Measurements from ENCODE around the gene RTEL1.

Gene RTEL1

GRCh38 chr20:63731410-63731809 is 73.3 kb downstream of the RTEL1 start:
- H3K4me2 ChIP-seq: peak overlapping the region in 10 of 11 experiments; percentile 63 to 90 (median 80); a peak in 19 of 22 replicates
- no peak for TF ChIP-seq Cebpa-rat (IDR thresholded peaks at IDR 0.05)
- peak overlapping the region in 7 of 11 experiments; percentile 79 to 96 (median 87); a peak in 12 of 22 replicates for H3K27ac ChIP-seq
- H3K4me1 ChIP-seq: peaks cover 60 to 97% (median 94%) of the 10 kb centered on the region in 10 experiments
- H3K9ac ChIP-seq: peak overlapping the region in 6 of 11 experiments; percentile 53 to 81 (median 62); a peak in 8 of 22 replicates
- peaks cover 0 to 13% (median 9%) of the 10 kb centered on the region in 11 experiments; a peak in 19 of 22 replicates for H3K9me3 ChIP-seq (replicated peaks in 1 of 11)
- peaks cover 45 to 63% (median 53%) of the 10 kb centered on the region in 11 experiments for H3K36me3 ChIP-seq
- peaks cover 14 to 100% (median 52%) of the 10 kb centered on the region in 11 experiments; a peak in 21 of 22 replicates for H4K20me1 ChIP-seq
- peaks cover 0 to 5% (median 0%) of the 10 kb centered on the region in 11 experiments; a peak in 5 of 22 replicates for H3K27me3 ChIP-seq
- H3K4me3 ChIP-seq: no peak overlapping the region

DNA sequence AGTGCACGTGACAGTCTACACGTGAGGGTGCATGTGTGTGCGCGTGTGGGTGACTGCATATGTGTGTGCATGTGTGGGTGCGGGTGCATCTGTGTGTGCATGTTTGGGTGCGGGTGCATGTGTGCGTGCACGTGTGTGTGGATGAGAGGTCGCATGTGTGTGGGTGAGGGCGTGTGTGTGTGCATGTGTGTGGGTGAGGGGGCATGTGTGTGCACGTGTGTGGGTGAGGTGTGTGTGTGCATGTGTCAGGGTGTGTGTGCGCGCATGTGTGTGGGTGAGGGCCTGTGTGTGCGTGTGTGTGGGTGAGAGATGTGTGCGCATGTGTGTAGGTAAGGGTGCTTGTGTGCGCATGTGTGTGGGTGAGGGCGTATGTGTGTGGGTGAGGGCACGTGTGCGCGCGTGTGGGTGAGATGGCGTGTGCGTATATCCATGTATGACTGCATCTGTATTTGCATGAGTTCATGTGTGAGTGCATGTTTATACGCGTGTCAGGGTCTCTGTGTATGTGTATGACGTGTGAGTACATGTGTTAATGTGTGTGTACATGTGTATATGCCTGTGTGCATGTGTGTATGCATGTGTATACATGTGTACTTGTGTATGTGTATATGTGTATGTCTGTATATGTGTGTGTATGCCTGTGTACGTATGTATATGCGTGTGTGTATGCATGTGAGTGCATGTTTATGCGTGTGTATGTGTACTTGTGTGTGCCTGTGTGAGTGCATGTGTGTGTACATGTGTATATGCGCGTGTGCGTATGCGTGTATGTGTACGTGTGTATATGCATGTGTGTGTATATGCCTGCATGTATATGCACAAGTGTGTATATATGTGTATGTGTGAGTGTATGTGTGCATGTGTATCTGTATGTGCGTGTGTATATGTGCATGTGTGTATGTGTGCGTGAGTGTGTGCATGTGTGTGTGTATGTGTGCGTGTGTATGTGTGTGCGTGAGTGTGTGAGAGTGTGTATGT is 74.3 kb downstream of the RTEL1 start:
- no peak for TF ChIP-seq Cebpa-rat (IDR thresholded peaks at IDR 0.05)
- Histone ChIP-seq H3K36me3 (peaks cover 35 to 55% (median 43%) of the 10 kb centered on the region in 11 experiments), H3K9ac (no peak overlapping the region), H3K4me2 (peak overlapping the region in 7 of 11 experiments; percentile 74 to 99 (median 81); a peak in 13 of 22 replicates), H4K20me1 (peaks cover 17 to 100% (median 62%) of the 10 kb centered on the region in 11 experiments; a peak in 21 of 22 replicates), H3K27ac (peak overlapping the region in 3 of 11 experiments; percentile 30 to 86 (median 43); a peak in 5 of 22 replicates), H3K9me3 (replicated peaks in 1 of 11) (peaks cover 0 to 3% (median 0%) of the 10 kb centered on the region in 11 experiments; a peak in 8 of 22 replicates), H3K27me3 (peaks cover 0 to 15% (median 0%) of the 10 kb centered on the region in 11 experiments; a peak in 7 of 22 replicates), H3K4me3 (no peak overlapping the region), H3K4me1 (peaks cover 64 to 100% (median 97%) of the 10 kb centered on the region in 10 experiments)

DNA sequence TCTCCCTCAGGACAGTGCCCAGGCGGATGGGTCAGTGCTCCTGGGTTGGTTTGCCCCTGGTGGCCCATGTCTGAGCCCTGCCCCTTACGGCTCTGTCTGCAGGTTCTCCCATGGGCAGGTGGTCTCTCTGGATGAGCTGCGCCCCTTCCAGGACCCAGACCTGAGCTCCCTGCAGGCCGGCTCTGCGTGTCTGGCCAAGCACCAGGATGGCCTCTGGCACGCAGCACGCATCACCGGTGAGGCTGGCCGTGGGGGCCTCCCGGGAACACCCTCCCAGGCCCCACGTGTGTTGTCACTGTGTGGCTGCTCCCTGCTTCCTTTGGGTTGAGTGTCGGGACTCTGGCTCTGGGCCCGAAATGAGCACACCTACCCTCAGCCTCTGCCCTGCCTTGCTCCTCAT is 75.0 kb downstream of the RTEL1 start:
- peak overlapping the region in 5 of 11 experiments; percentile 19 to 76 (median 37); a peak in 5 of 22 replicates for H3K27ac ChIP-seq
- H3K4me3 ChIP-seq: no peak overlapping the region
- peaks cover 60 to 99% (median 96%) of the 10 kb centered on the region in 10 experiments for H3K4me1 ChIP-seq
- H3K27me3 ChIP-seq: peaks cover 0 to 20% (median 0%) of the 10 kb centered on the region in 11 experiments; a peak in 7 of 22 replicates
- peaks cover 19 to 97% (median 65%) of the 10 kb centered on the region in 11 experiments; a peak in 21 of 22 replicates for H4K20me1 ChIP-seq
- H3K36me3 ChIP-seq: peaks cover 34 to 55% (median 39%) of the 10 kb centered on the region in 11 experiments
- H3K4me2 ChIP-seq: peak overlapping the region in 6 of 11 experiments; percentile 24 to 99 (median 44); a peak in 9 of 22 replicates
- no peaks in the 10 kb centered on the region for H3K9me3 ChIP-seq (replicated peaks in 1 of 11)
- no peak for TF ChIP-seq Cebpa-rat (IDR thresholded peaks at IDR 0.05)
- H3K9ac ChIP-seq: peak overlapping the region in 2 of 11 experiments; percentile 24 to 40; a peak in 4 of 22 replicates

DNA sequence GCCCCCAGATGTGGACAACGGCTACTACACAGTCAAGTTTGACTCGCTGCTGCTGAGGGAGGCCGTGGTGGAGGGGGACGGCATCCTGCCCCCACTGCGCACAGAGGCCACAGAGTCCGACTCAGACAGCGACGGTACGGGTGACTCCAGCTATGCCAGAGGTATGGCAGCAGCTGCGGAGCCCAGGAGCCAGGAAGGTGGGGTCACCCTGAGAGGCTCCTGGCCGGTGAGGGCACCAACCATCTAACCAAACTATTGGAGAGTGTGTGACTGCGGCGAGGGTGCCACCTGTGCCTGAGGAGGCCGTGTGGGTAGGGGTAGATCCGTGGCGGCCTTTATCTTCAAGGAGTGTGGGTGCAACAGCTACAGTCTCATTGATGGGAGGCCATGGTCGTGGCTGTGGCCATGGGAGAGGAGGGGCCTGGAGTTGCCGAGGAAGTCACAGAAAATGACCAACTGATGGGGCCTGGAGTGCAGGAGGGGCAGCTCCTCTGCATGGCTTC is 75.5 kb downstream of the RTEL1 start:
- Histone ChIP-seq H3K9me3 (replicated peaks in 1 of 11) (no peaks in the 10 kb centered on the region), H3K27ac (peak overlapping the region in 5 of 11 experiments; percentile 19 to 76 (median 37); a peak in 6 of 22 replicates), H3K36me3 (peaks cover 34 to 55% (median 39%) of the 10 kb centered on the region in 11 experiments), H4K20me1 (peaks cover 24 to 97% (median 71%) of the 10 kb centered on the region in 11 experiments), H3K4me2 (peak overlapping the region in 6 of 11 experiments; percentile 24 to 100 (median 70); a peak in 10 of 22 replicates), H3K4me3 (no peak overlapping the region), H3K4me1 (peaks cover 60 to 99% (median 96%) of the 10 kb centered on the region in 10 experiments), H3K27me3 (peaks cover 0 to 25% (median 0%) of the 10 kb centered on the region in 11 experiments; a peak in 7 of 22 replicates), H3K9ac (peak overlapping the region in 2 of 11 experiments; percentile 24 to 40; a peak in 3 of 22 replicates)
- TF ChIP-seq Cebpa-rat (IDR thresholded peaks at IDR 0.05): no peak

- peak overlapping the region in 4 of 11 experiments; percentile 74 to 79 (median 76); a peak in 6 of 22 replicates for H3K27ac ChIP-seq
- no peak overlapping the region for H3K4me3 ChIP-seq
- H3K4me1 ChIP-seq: peaks cover 61 to 99% (median 96%) of the 10 kb centered on the region in 10 experiments
- H3K9me3 ChIP-seq (replicated peaks in 1 of 11): no peaks in the 10 kb centered on the region
- peaks cover 31 to 97% (median 78%) of the 10 kb centered on the region in 11 experiments for H4K20me1 ChIP-seq
- H3K9ac ChIP-seq: peak overlapping the region in 3 of 11 experiments; percentile 49 to 74 (median 53); a peak in 4 of 22 replicates
- peaks cover 0 to 27% (median 0%) of the 10 kb centered on the region in 11 experiments; a peak in 7 of 22 replicates for H3K27me3 ChIP-seq
- H3K36me3 ChIP-seq: peaks cover 34 to 55% (median 39%) of the 10 kb centered on the region in 11 experiments
- H3K4me2 ChIP-seq: peak overlapping the region in 10 of 11 experiments; percentile 95 to 100 (median 99); a peak in 18 of 22 replicates
- TF ChIP-seq Cebpa-rat (IDR thresholded peaks at IDR 0.05): no peak
Observed at GRCh38 chr20:63734111-63734945, 76.2 kb downstream of the RTEL1 start.

DNA sequence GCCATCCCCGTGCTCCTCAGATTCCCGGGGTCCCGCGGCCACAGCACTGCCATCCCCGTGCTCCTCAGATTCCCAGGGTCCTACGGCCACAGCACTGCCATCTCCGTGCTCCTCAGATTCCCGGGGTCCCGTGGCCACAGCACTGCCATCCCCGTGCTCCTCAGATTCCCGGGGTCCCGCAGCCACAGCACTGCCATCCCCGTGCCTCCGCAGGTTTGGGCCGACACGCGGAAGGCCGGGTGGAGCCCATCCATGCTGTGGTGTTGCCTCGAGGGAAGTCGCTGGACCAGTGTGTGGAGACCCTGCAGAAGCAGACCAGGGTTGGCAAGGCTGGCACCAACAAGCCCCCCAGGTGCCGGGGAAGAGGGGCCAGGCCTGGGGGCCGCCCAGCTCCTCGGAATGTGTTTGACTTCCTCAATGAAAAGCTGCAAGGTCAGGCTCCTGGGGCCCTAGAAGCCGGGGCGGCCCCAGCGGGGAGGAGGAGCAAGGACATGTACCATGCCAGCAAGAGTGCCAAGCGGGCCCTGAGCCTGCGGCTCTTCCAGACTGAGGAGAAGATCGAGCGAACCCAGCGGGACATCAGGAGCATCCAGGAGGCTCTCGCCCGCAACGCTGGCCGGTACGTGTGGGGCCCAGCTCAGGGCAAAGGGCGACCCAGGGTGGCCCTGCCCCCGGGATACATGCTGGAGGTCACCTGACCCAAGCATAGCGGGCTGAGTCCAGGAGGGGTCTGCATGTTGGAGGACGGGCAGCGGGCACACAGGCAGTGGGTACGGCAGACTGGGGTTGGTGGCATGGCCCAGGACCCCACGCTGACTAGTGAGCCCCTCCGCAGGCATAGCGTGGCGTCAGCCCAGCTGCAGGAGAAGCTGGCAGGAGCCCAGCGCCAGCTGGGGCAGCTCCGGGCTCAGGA is 77.1 kb downstream of the RTEL1 start:
- no peak for TF ChIP-seq Cebpa-rat (IDR thresholded peaks at IDR 0.05)
- H4K20me1 ChIP-seq: peaks cover 31 to 91% (median 78%) of the 10 kb centered on the region in 11 experiments
- no peak overlapping the region; a peak in 1 of 20 replicates for H3K4me3 ChIP-seq
- peak overlapping the region in 7 of 11 experiments; percentile 1 to 79 (median 74); a peak in 12 of 22 replicates for H3K27ac ChIP-seq
- H3K27me3 ChIP-seq: peaks cover 0 to 27% (median 0%) of the 10 kb centered on the region in 11 experiments; a peak in 7 of 22 replicates
- H3K9ac ChIP-seq: peak overlapping the region in 8 of 11 experiments; percentile 7 to 90 (median 64); a peak in 9 of 22 replicates
- H3K36me3 ChIP-seq: peaks cover 27 to 47% (median 33%) of the 10 kb centered on the region in 11 experiments
- peak overlapping the region; percentile 95 to 100 (median 99) for H3K4me2 ChIP-seq
- peaks cover 52 to 91% (median 87%) of the 10 kb centered on the region in 10 experiments for H3K4me1 ChIP-seq
- H3K9me3 ChIP-seq (replicated peaks in 1 of 11): no peaks in the 10 kb centered on the region

All from BLaER1 treated with 17β-estradiol and CSF1 and Interleukin-3, amounts not matched to agents 10 nM and 100 nM (cell line).